ENCODE results near the gene ELOVL7. TPM values are rescaled to one million over a fixed set of nuclear protein-coding genes. Genes with fewer than 3 reads are reported as not detected.
A peak's percentile ranks its signal among the peaks of the same experiment; 100 is the strongest.

The ELOVL7 gene
- total and polyA plus RNA-seq, 2 of the 8 experiments (the other 6 are each of a cell fraction or from before 2014, with no cell fraction given), result 3.1 to 5.1 TPM

GRCh38 chr5:60719329-60719728 lies 124.7 kb downstream of the ELOVL7 start:
- H2BK15ac ChIP-seq (ENCODE audit: low read length), result no peak overlapping the region
- no peak overlapping the region for H2BK5ac ChIP-seq (ENCODE audit: low read depth, low read length)
- DNase-seq (ENCODE audit: low read depth in 1 of 2, low spot score in 2 of 2) (no peak), FAIRE-seq (no peak)
- no peak overlapping the region for H3K4me3 ChIP-seq (ENCODE audit: extremely low read depth in 1 of 4, insufficient read depth in 2 of 4, low read depth in 3 of 4, low read length in 4 of 4)
- H3K4me1 ChIP-seq (replicated peaks in 1 of 4; ENCODE audit: control insufficient read depth in 3 of 4, insufficient read depth in 4 of 4, low read length in 3 of 4), result no peaks in the 10 kb centered on the region
- no peak overlapping the region for H3K23ac ChIP-seq (ENCODE audit: insufficient read length)
- H3K9ac ChIP-seq (replicated peaks in 1 of 4; ENCODE audit: extremely low read depth in 1 of 4, low read depth in 3 of 4, low read length in 3 of 4), result no peak overlapping the region
- POLR2A ChIA-PET (ENCODE audit: partially characterized antibody), result no interaction called here
- H4K8ac ChIP-seq (ENCODE audit: extremely low read depth, insufficient read depth, low read length), result no peak overlapping the region
- H3K14ac ChIP-seq (ENCODE audit: insufficient read length), result no peak overlapping the region
- H3K27me3 ChIP-seq (replicated peaks in 1 of 4; ENCODE audit: control insufficient read depth in 3 of 4, extremely low read depth in 1 of 4, insufficient read depth in 3 of 4, low read length in 3 of 4), result no peaks in the 10 kb centered on the region
- H3K23me2 ChIP-seq (ENCODE audit: low read depth, low read length), result no peaks in the 10 kb centered on the region
- no peak overlapping the region for H4K5ac ChIP-seq (ENCODE audit: insufficient read length, low read depth, low read length)
- H4K91ac ChIP-seq (replicated peaks; ENCODE audit: insufficient read length, low read length), result no peak overlapping the region
- no peak overlapping the region for H3K56ac ChIP-seq (replicated peaks; ENCODE audit: insufficient read length, low read depth, low read length)
- H4K20me1 ChIP-seq (replicated peaks in 1 of 2; ENCODE audit: control insufficient read depth in 1 of 2, insufficient read depth in 2 of 2, low read length in 2 of 2), result no peaks in the 10 kb centered on the region
- H2BK20ac ChIP-seq (ENCODE audit: low read length), result no peak overlapping the region
- CTCF ChIA-PET (ENCODE audit: partially characterized antibody), result interaction anchor here (1.0 to 2.1 kb wide), 8 partner anchors 9 to 153 kb away, joined by 3 to 9 read pairs (median 3); partner anchors contain the start of gene DEPDC1B
- no peak overlapping the region for H3K4me2 ChIP-seq (ENCODE audit: insufficient read depth in 1 of 2, low read depth in 2 of 2, low read length in 2 of 2)
- no peak overlapping the region for H2AK5ac ChIP-seq (ENCODE audit: low read depth, low read length)
- H3K79me1 ChIP-seq (ENCODE audit: low read depth, low read length), result no peaks in the 10 kb centered on the region
- H2AFZ ChIP-seq (ENCODE audit: low read length), result no peak overlapping the region
- no peaks in the 10 kb centered on the region for H3K79me2 ChIP-seq (ENCODE audit: control insufficient read depth in 1 of 2, insufficient read depth in 2 of 2, low read length in 2 of 2)
- peak in 1 of 2 experiments; percentile 18; a peak in 2 of 4 replicates for TF ChIP-seq RAD21 (IDR thresholded peaks at IDR 0.05 in 1 of 2, conservative IDR thresholded peaks at IDR 0.05 in 1 of 2; ENCODE audit: low read depth in 2 of 2, low read length in 2 of 2)
- TF ChIP-seq CEBPB (IDR thresholded peaks at IDR 0.05; ENCODE audit: low read depth, low read length), result peak; percentile 76; the same call in 1 of the 2 replicates
- no peak for TF ChIP-seq CREB1 (IDR thresholded peaks at IDR 0.05)
- H3K9me3 ChIP-seq (ENCODE audit: insufficient read depth in 2 of 2, low read depth in 1 of 2, low read length in 1 of 2), result no peaks in the 10 kb centered on the region
- H3K27ac ChIP-seq (ENCODE audit: low read depth, low read length), result no peak overlapping the region
- H2BK12ac ChIP-seq (ENCODE audit: low read depth, low read length), result no peak overlapping the region
- H3K36me3 ChIP-seq (ENCODE audit: control insufficient read depth in 2 of 4, insufficient read depth in 4 of 4, low read length in 3 of 4), result no peaks in the 10 kb centered on the region
- no peak overlapping the region for H2BK120ac ChIP-seq (replicated peaks; ENCODE audit: low read depth, low read length)
- H3K4ac ChIP-seq (replicated peaks; ENCODE audit: insufficient read length, low read depth, low read length), result no peak overlapping the region
- H3K18ac ChIP-seq (ENCODE audit: extremely low read depth, low read length), result no peak overlapping the region
